WI38 (cell line): ENCODE data around the gene ABCD3.

Experiments
- H3K4me3 ChIP-seq: 2 replicates; pipeline ENCODE4 v1.5.1; 2011; ENCODE audit warnings: low read depth, mild to moderate bottlenecking, control low read depth, low read length
- TF ChIP-seq, protein P1 (sequence below): IDR thresholded peaks from 2 replicates; pipeline ENCODE4 v1.5.1; 2012; ENCODE audit warnings: low read depth, mild to moderate bottlenecking, control low read depth, low read length

ABCD3 gene

DNA sequence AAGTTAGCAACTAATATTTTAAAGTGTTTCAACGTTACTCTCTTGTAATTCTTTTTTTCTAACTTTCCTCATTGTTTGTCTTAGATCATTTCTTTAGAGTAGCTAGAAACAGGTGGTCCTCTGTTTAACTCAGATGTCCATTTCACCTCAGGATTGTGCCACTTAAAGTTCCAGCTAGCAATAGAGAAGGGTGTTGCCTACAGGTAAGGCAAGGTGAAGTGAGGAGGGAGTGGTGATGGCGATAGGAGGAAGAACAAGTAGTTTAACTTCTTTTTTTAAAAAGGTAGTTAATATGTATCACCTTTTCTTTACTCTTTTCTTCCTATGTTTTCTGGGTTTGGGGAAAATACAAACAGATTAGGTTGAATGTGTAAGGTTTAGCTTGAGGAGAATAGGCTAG, 44.4 kb downstream of the ABCD3 start:
- no peak overlapping the region for H3K4me3 ChIP-seq
- TF ChIP-seq, protein P1, sequence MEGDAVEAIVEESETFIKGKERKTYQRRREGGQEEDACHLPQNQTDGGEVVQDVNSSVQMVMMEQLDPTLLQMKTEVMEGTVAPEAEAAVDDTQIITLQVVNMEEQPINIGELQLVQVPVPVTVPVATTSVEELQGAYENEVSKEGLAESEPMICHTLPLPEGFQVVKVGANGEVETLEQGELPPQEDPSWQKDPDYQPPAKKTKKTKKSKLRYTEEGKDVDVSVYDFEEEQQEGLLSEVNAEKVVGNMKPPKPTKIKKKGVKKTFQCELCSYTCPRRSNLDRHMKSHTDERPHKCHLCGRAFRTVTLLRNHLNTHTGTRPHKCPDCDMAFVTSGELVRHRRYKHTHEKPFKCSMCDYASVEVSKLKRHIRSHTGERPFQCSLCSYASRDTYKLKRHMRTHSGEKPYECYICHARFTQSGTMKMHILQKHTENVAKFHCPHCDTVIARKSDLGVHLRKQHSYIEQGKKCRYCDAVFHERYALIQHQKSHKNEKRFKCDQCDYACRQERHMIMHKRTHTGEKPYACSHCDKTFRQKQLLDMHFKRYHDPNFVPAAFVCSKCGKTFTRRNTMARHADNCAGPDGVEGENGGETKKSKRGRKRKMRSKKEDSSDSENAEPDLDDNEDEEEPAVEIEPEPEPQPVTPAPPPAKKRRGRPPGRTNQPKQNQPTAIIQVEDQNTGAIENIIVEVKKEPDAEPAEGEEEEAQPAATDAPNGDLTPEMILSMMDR, result no peak

DNA sequence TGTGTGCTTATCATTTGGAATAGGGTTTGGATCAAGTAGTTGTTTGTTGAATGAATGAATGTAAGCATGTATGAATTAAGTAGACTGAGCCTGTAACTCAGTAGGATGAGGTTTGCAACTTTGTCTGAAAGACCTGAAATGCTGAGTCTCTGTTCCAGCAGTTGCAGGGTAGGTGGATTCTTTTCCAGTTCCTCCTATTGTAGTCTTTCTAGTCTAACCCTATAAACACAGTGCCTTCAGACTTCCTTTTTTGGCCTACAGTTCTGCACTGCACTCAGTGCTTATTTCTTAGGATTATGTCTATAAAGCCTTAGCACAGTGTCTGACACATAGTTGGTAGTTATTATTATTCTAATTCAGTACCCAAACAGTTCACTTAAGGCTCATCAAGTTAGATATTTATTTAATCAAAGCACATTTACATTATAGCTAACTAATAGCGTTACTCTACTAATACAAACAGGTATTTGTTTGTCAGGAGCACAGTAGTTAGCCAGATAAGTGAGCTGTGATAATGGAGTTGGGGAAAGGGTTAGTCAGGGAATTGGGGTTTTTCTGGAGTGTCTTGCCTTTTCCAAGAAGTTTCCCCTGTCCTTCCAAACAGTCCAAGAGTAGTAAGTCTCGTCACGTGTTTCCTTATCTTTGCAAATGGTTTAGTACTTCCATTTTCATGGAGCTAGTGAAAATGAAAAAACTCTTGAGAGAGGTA, 45.0 kb downstream of the ABCD3 start:
- TF ChIP-seq, protein P1, result no peak
- no peak overlapping the region for H3K4me3 ChIP-seq

DNA sequence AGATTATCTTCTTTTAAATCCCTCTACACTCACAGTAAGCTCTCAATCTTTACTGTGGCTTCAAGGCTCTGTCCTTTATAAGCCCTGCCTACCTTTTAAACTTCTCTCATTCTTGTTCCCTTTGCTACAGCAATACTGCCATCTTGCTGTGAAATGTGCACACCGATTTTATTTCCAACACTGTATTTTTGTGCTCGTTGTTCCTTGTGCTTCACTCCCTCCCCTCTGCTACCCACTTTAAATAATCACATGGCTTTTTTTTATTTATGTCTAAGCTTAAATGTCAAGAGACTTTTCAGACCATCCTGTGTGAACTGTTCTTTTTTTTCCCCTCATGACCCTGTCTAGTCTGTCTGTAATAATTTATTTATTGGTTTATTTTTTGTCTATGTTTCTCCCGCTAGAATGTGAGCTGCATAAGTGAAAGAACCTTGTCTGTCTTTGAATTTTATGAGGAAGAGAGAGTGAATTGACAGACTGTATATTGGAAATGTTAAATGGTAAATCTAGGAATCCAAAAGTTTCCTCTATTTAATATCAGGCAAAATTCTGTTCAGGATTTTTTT, 45.7 kb downstream of the ABCD3 start:
- TF ChIP-seq, protein P1, result peak; percentile 12; the same call in 1 of the 2 replicates
- no peak overlapping the region for H3K4me3 ChIP-seq

DNA sequence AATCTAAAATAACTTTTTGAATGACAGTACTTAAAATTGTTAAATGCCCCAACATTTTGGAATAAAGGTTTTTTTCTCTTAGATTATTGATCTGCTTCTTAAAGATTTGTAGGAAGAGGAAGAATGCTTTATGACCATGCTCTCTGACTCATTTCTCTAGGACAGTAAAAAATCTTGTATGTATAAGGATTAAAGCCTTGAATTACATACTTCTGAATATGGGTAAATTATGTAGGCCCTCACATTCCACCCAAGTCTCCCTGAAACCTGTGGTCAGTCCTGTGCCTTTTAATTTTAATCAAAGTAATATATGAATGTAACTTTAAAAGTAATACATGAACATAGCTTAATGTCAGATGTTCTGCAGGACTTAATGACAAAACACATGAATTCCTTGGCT, 50.5 kb downstream of the ABCD3 start:
- TF ChIP-seq, protein P1, result no peak
- H3K4me3 ChIP-seq, result no peak overlapping the region

DNA sequence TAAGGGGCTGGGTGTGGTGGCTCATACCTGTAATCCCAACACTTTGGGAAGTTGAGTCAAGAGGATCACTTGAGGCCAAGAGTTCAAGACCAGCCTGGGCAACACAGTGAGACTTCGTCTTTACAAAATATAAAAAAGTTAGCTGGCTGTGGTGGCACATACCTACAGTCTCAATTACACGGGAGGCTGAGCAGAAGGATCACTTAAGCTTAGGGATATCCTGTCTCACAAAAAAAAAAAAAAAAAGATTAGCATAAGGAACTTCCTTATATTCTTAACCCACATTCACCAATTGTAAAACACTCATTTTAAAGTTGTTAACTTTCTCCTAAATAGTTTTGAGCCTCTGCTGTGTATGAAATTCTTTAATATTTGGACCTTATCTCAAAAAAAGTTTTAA, 53.1 kb downstream of the ABCD3 start:
- TF ChIP-seq, protein P1, result no peak

DNA sequence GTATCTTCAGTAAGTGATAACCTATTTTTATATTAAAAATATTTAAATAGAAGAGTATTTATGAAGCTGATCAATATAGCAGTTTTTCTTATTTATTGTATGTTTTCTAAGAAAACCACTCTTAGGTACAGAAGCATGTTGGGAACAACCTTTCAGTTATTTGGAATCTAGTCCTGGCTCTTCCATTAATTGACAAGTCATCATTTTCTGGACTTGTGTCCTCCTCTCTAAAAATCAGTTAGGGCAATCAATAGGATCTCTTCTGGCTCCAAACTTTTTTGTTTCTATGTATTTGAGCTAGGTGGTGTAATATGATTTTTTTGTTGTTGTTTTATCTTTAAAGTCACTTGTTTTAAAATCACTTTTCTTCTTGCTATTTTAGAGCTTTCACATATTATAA, 57.0 kb downstream of the ABCD3 start:
- TF ChIP-seq, protein P1, result no peak
- H3K4me3 ChIP-seq, result no peak overlapping the region

More for the DNA sequence above, 53.1 kb downstream of the ABCD3 start:
- H3K4me3 ChIP-seq, result no peak overlapping the region

DNA sequence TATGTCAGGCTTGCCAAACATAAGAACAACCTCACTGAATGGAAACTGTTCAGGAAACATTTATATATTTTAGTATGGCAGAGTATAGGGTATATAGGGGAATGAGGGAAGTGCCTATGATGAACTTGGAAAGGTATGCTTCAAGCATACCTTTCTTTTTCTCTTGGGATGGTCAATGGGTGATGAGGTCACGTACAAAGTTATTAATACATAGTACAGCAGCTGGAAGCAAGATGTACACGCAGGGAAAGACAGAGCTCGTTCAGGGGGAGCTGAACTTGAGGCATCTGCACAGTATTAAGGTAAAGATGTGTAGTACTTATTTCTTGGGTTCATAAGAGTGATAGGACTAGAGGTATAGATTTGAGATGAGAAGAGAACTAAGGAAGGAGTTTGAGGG, 61.5 kb downstream of the ABCD3 start:
- TF ChIP-seq, protein P1, result no peak
- no peak overlapping the region for H3K4me3 ChIP-seq
